ENCODE data around the gene COL5A3. TPM values are rescaled to one million over a fixed set of nuclear protein-coding genes. Genes with fewer than 3 reads are reported as not detected.

The COL5A3 gene
- total and polyA plus RNA-seq, 2 of the 13 experiments (the other 11 are each of a cell fraction or from before 2014, with no cell fraction given): 0.02 TPM; not detected in 1

DNA sequence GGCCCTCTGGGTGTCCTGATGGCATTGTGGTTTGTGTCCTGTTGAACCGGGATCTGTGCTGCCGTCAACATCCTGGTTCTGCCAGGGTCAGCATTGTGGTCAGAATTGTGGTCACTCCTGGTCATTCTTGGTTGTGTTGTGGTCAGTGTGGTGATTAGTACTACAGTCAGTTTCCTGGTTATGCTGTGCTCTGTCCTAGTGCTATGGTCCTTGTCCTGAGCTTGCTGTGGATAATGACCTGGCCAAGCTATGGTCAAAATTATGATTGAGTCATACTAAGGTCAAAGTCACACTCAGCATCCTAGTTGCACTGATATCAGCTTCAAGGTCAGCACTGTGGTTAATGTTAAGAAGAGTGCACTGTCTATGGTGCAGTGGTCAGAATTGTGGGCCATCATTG is 69.5 kb downstream of the COL5A3 start (continued):
- no peak for TF ChIP-seq FOSL1 (CRISPR knock-in tag; IDR thresholded peaks at IDR 0.05; ENCODE audit: borderline replicate concordance)
- no peak for TF ChIP-seq XBP1 (CRISPR knock-in tag; IDR thresholded peaks at IDR 0.05)
- TF ChIP-seq PAWR (CRISPR knock-in tag; IDR thresholded peaks at IDR 0.05; ENCODE audit: borderline replicate concordance): no peak
- TF ChIP-seq HNF4A (CRISPR knock-in tag; IDR thresholded peaks at IDR 0.05): peak; percentile 50
- peak; percentile 58 for TF ChIP-seq FOSL2 (CRISPR knock-in tag; IDR thresholded peaks at IDR 0.05)
- no peak for TF ChIP-seq BRD4 (CRISPR knock-in tag; IDR thresholded peaks at IDR 0.05)

DNA sequence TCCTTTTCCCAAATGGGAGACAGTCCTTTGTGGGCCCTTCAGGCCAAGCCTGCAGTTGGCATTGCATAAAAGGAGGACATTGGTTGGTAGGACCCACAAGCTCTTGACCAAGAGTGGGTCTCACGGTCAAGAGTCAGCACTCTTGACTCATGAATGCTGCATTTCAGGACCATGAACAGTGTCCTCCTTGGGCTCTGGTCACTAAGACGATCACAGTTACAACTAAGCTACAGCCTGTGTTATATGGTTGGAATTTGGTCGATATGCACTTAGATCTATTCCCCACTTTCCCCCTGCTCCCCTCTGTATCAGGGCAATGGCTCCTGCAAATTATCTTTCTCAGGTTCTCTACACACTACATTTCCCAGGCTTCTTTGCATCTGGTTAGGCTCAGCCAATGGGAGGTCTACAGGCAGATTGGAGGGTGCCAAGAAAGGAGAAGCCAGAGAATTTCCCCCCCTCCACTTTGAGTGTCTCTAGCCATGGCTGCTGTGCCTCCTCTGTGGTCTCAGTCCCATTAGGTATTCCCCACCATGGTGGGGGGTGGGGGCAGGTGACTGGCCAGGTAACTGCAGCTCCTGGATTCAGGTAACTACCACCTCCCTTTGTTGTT is 70.9 kb downstream of the COL5A3 start:
- ChIA-PET POLR2A (no interaction called here), CTCF (ENCODE audit: low intra/inter-chr PET ratio, low total read pairs) (no interaction called here)
- no peaks in the 10 kb centered on the region for H4K20me1 ChIP-seq (ENCODE audit: insufficient read depth, low read length)
- H3K4me1 ChIP-seq (ENCODE audit: insufficient read depth, low read length): peaks cover 7% of the 10 kb centered on the region
- no peak overlapping the region for H3K27ac ChIP-seq (ENCODE audit: extremely low read length, insufficient read depth, low read length)
- FAIRE-seq (no peak), DNase-seq (ENCODE audit: low spot score) (no peak), ATAC-seq (no peak)
- no TSS peak for BruUV-seq (replicated peaks)
- no peak overlapping the region for H3K9ac ChIP-seq (ENCODE audit: insufficient read depth, low read depth, low read length)
- H3K4me2 ChIP-seq (ENCODE audit: low read depth, low read length): no peak overlapping the region
- no peaks in the 10 kb centered on the region for H3K36me3 ChIP-seq (replicated peaks in 1 of 2; ENCODE audit: control insufficient read depth in 1 of 2, insufficient read depth in 2 of 2, low read length in 2 of 2)
- no peaks in the 10 kb centered on the region for H3K79me2 ChIP-seq (ENCODE audit: insufficient read depth, low read length)
- 5% methylated on average over 3 of the region's 3 CpGs for WGBS (ENCODE audit: low lambda C conversion rate)
- intact Hi-C loops (cut with micrococcal nuclease; ENCODE audit: unreplicated experiment): no loop called here
- H2AFZ ChIP-seq (ENCODE audit: low read length): no peak overlapping the region
- in situ Hi-C loops (cut with HindIII; ENCODE audit: extremely low pct_ligation_motif_present, low pct_unique_long_range_greater_than_20kb): loop anchor here (5.0 to 10.0 kb wide), 3 partner anchors 88 to 455 kb away; partner anchors contain the start of gene S1PR2
- TF ChIP-seq KLF15 (CRISPR knock-in tag; IDR thresholded peaks at IDR 0.05; ENCODE audit: borderline replicate concordance) (no peak), MIER2 (CRISPR knock-in tag; IDR thresholded peaks at IDR 0.05) (peak; percentile 91)
- TF ChIP-seq, protein P1, sequence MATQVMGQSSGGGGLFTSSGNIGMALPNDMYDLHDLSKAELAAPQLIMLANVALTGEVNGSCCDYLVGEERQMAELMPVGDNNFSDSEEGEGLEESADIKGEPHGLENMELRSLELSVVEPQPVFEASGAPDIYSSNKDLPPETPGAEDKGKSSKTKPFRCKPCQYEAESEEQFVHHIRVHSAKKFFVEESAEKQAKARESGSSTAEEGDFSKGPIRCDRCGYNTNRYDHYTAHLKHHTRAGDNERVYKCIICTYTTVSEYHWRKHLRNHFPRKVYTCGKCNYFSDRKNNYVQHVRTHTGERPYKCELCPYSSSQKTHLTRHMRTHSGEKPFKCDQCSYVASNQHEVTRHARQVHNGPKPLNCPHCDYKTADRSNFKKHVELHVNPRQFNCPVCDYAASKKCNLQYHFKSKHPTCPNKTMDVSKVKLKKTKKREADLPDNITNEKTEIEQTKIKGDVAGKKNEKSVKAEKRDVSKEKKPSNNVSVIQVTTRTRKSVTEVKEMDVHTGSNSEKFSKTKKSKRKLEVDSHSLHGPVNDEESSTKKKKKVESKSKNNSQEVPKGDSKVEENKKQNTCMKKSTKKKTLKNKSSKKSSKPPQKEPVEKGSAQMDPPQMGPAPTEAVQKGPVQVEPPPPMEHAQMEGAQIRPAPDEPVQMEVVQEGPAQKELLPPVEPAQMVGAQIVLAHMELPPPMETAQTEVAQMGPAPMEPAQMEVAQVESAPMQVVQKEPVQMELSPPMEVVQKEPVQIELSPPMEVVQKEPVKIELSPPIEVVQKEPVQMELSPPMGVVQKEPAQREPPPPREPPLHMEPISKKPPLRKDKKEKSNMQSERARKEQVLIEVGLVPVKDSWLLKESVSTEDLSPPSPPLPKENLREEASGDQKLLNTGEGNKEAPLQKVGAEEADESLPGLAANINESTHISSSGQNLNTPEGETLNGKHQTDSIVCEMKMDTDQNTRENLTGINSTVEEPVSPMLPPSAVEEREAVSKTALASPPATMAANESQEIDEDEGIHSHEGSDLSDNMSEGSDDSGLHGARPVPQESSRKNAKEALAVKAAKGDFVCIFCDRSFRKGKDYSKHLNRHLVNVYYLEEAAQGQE (IDR thresholded peaks at IDR 0.05; ENCODE audit: borderline replicate concordance in 1 of 2, low read depth in 1 of 2, low read length in 2 of 2): peak; percentile 35 to 89
- peaks cover 0 to 14% of the 10 kb centered on the region in 2 experiments; a peak in 3 of 5 replicates for H3K27me3 ChIP-seq (ENCODE audit: control insufficient read depth in 1 of 2, insufficient read depth in 2 of 2, low read length in 2 of 2)
- H3K9me3 ChIP-seq (ENCODE audit: low read length): no peaks in the 10 kb centered on the region
- no peak overlapping the region for H3K4me3 ChIP-seq (replicated peaks in 1 of 3; ENCODE audit: insufficient read depth in 1 of 3, low read depth in 2 of 3, low read length in 3 of 3)
